ENCODE data around the gene PTPRA. TPM values are rescaled to one million over a fixed set of nuclear protein-coding genes. Genes with fewer than 3 reads are reported as not detected.

PTPRA gene
- total RNA-seq, 1 donor from 2014 or later, result 43.6 TPM

DNA sequence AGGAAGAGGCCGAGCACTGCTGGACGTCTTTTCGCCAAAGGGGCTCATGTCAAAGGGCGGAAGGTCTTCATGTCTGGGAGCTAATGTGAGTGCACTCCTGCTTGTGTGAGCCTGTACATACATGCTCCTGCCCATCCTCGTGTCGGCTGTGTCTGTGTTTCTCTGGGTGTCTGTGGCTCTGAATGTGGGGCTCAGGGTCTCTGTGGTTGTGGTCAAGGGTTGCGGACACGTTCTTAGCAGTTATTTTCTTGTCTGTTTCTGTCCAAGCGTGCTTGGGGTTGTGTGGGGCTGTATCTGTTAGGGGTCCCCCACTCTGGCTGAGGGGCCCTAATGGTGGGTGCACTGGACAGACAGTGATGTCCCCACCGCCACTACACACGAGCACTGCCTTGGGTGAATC lies 208.4 kb downstream of the PTPRA start:
- no peak for ATAC-seq (ENCODE audit: low read depth)
- CTCF ChIA-PET, result no interaction called here
- no peaks in the 10 kb centered on the region for H3K9me3 Mint-ChIP-seq
- H3K27me3 Mint-ChIP-seq, result peaks cover 62% of the 10 kb centered on the region
- no peak for DNase-seq
- H3K27ac Mint-ChIP-seq, result no peak overlapping the region
- peak overlapping the region; percentile 78 for H3K4me3 Mint-ChIP-seq
- peaks cover 19% of the 10 kb centered on the region for H3K4me1 Mint-ChIP-seq
- no peaks in the 10 kb centered on the region for H3K36me3 Mint-ChIP-seq (ENCODE audit: low read depth)
- POLR2A ChIA-PET, result no interaction called here
- intact Hi-C loops (cut with micrococcal nuclease), result no loop called here
- no peak for TF ChIP-seq CTCF (IDR thresholded peaks at IDR 0.05)

DNA sequence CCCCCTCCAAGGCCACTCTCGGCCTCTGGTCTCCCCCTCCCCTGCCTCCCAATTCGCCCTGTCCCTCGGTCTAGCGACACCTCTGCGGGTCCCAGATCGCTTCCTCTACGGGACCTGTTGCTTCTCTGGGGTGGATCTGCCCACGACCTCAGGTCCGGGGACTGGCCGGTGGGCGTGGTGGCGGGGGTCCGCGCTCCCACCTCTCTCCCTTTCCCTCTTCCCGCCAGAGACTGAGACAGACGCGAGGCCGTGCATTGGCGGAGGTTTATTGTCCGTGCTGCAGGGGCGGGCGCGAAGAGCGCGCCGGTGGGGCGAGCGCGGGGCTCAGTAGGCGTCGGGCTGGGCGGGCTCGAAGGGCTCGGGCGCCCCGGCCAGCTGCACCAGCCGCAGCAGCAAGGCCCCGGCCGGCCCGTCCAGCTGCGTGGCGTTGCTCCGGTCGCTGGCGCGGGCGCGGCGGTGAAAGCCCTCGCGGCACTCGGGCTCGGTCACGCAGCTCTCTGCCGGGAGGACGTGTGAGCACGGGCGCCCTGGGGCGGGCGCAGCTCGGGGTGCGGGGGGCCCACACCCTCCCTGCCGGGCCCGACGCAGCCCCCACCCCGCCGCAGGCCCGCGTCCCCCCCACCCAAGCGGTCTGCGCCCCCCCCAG lies 209.1 kb downstream of the PTPRA start:
- ATAC-seq (ENCODE audit: low read depth) (peak; percentile 45), DNase-seq (no peak)
- Mint-ChIP-seq H3K27me3 (peaks cover 57% of the 10 kb centered on the region), H3K27ac (no peak overlapping the region), H3K36me3 (ENCODE audit: low read depth) (no peaks in the 10 kb centered on the region), H3K4me3 (peak overlapping the region; percentile 78), H3K4me1 (peaks cover 17% of the 10 kb centered on the region), H3K9me3 (no peaks in the 10 kb centered on the region)
- no peak for TF ChIP-seq CTCF (IDR thresholded peaks at IDR 0.05)
- ChIA-PET CTCF (no interaction called here), POLR2A (no interaction called here)
- intact Hi-C loops (cut with micrococcal nuclease), result no loop called here

- ATAC-seq (ENCODE audit: low read depth) (peak; percentile 10), DNase-seq (no peak)
- H3K27ac Mint-ChIP-seq, result no peak overlapping the region
- no peaks in the 10 kb centered on the region for H3K36me3 Mint-ChIP-seq (ENCODE audit: low read depth)
- POLR2A ChIA-PET, result interaction anchor here (0.6 to 1.1 kb wide), 2 partner anchors 9 to 63 kb away, joined by 4 read pairs; no protein-coding TSS in a partner anchor
- CTCF ChIA-PET, result no interaction called here
- no peaks in the 10 kb centered on the region for H3K9me3 Mint-ChIP-seq
- H3K27me3 Mint-ChIP-seq, result peaks cover 50% of the 10 kb centered on the region
- H3K4me1 Mint-ChIP-seq, result peaks cover 17% of the 10 kb centered on the region
- H3K4me3 Mint-ChIP-seq, result peak overlapping the region; percentile 63
- intact Hi-C loops (cut with micrococcal nuclease), result no loop called here
- no peak for TF ChIP-seq CTCF (IDR thresholded peaks at IDR 0.05)
Observed at GRCh38 chr20:3082955-3083952, 210.0 kb downstream of the PTPRA start.

DNA sequence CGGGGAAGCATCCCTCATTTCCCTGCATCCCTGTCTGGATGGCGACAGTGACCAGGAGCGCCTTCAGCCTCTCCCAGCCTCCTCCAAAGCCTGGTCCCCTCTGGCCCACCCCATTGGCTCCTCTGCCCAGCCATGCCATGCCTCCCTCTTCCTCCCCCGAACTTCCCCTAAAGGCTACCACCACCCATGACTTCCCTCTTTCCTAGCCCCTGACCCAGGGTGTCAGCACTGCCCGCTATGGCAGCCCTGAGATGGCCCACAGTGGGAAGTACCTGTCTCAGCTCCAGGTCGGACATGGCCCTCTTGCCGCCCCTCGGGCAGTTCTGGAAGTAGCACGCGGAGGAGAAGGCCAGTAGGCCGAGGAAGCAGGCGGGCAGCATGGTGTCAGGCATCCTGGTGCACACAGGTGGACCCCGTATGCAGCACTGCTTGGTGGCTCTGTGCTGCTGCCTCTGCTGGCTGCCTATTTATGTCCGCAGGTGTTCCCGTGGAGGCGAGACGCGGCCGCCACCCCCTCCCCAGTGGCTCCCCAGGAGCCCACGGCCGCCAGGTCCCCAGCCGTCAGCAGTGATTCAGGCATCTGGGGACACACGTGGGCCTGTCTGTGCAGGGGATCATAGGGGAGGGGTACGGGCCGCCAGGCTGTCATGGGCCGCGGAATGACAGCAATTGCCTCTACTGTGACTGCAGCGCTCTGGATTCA lies 211.2 kb downstream of the PTPRA start, which contains the start of gene AVP:
TSS of gene AVP (minus strand) at position 442 of the 703 bp plus-strand sequence. CDS start at position 392, 50 bp downstream.
- intact Hi-C loops (cut with micrococcal nuclease), result no loop called here
- peaks cover 49% of the 10 kb centered on the region for H3K27me3 Mint-ChIP-seq
- no peaks in the 10 kb centered on the region for H3K9me3 Mint-ChIP-seq
- H3K4me3 Mint-ChIP-seq, result peak within 1 kb of the TSS; percentile 63
- H3K27ac Mint-ChIP-seq, result no peak within 1 kb of the TSS
- H3K36me3 Mint-ChIP-seq (ENCODE audit: low read depth), result no peaks in the 10 kb centered on the region
- CTCF ChIA-PET, result no interaction called here
- no peak for TF ChIP-seq CTCF (IDR thresholded peaks at IDR 0.05)
- H3K4me1 Mint-ChIP-seq, result peaks cover 17% of the 10 kb centered on the region
- ATAC-seq (ENCODE audit: low read depth) (no peak), DNase-seq (no peak)
- POLR2A ChIA-PET, result interaction anchor here (0.6 to 1.1 kb wide), 2 partner anchors 8 to 62 kb away, joined by 4 read pairs; no protein-coding TSS in a partner anchor

Data from activated B cell treated with CpG ODN at 0.5 μM for 24 hours (primary cell).